Stimulated activated CD4-positive, alpha-beta T cell treated with anti-CD3 and anti-CD28 coated beads, Interleukin-15, amount 100 ng/mL, for 48 hours (primary cell): ENCODE data around the gene FOXA1.
A peak's percentile ranks its signal among the peaks of the same experiment; 100 is the strongest.

Source experiments
- DNase-seq, 2 donors: peaks; one replicate each; pipeline ENCODE4 v3.0.0-alpha.2; 2020; ENCODE audit warnings: low read depth in 2 of 2

The FOXA1 gene

DNA sequence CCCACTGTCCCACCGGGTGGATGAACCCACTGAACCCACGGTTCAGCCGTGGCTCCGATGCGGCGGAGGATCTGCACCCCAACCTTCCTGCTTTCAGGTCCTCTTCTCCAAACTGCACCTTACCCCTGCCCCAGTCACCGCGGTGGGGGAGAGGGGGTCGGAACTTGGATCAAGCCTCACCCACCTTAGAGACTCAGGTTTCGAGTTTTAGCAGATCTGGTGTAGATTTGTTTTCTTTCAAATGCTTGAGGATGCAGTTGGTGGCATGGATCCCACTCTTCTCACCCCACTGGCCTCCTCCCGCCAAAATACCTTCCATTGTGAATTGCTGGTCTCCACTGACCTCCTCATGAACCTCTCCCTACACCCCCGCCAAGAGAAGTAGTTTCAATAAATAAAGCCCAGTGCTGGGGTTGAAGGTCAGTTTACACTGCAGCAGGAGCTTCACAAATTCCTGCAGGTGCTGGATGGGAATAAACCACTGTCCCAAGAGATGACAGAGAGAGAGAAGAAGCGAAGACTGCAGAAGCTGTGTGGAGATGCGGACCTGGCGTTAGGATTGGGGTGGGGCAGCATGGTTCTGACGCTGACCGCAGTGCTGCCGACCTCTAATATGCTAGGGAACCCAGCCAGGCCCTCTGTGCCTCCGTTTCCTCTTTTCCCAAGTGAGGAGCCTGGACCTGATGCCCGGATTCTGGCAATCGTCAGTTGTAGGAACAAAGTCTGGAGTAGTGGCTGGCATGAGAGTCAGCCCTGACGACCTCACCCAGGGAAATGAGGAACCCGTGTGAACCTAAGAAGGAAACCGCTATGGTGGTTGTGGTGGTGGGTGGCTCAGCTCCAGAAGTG lies 7.8 kb upstream of the FOXA1 start:
- DNase-seq: no peak

DNA sequence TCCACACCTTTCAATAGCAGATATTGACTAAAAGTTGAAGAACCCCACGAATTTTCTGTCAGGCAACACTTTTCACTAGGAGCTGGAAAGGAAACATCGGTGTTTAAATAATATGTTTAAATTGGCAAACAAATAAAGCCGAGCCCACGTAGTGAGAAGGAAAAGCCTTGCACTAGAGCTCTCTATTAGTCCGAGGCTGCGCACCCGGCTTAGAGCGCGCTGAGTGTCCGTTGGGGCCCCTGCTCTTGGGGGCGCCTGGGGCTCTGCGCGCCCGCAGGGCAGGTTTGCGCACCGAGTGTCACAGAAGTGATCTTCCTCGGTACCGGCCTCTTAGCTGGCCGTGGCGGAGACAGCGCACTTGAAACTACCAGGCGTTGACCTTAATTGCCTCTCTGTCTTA lies 6.8 kb upstream of the FOXA1 start:
- DNase-seq: no peak

DNA sequence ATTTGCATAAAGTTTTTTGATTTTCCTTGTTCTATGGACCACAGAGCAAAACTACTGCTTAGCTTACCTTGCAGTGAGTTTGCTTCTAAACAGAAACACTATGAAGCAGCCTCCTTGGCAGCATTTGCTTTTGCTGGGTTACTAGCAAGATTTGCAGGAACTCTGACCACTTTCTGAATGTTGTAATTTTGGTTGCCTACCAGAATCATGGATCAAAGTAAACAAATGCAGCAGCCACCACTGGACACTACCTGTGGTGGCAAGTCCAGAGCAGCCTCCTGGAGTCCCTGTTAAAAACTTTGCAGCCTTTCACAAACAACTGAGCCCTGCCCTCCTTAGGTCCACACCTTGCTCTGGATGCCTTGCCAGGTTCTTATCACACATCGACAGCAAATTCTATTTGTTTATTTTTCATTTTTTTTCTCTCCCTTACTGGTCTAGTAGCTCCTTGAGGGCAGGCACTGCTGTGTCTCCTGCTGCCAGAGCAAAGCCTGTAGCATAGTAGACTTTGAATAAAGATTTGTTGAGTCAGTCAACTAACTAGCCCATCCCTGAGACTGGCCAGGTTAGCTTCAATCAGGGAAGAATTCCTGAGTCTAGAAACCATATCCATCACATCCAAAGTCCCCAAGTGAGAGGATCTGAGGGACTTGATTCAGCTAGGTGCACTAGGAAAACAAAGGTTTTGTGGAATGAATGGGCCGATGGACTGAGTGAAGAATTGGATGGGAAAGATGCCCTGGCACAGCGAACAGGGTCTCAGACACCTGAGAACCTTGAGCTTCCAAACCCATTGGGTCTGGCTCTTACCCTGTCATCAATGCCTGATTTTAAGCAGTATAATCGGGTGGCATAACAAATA lies 6.1 kb upstream of the FOXA1 start:
- DNase-seq: no peak

DNA sequence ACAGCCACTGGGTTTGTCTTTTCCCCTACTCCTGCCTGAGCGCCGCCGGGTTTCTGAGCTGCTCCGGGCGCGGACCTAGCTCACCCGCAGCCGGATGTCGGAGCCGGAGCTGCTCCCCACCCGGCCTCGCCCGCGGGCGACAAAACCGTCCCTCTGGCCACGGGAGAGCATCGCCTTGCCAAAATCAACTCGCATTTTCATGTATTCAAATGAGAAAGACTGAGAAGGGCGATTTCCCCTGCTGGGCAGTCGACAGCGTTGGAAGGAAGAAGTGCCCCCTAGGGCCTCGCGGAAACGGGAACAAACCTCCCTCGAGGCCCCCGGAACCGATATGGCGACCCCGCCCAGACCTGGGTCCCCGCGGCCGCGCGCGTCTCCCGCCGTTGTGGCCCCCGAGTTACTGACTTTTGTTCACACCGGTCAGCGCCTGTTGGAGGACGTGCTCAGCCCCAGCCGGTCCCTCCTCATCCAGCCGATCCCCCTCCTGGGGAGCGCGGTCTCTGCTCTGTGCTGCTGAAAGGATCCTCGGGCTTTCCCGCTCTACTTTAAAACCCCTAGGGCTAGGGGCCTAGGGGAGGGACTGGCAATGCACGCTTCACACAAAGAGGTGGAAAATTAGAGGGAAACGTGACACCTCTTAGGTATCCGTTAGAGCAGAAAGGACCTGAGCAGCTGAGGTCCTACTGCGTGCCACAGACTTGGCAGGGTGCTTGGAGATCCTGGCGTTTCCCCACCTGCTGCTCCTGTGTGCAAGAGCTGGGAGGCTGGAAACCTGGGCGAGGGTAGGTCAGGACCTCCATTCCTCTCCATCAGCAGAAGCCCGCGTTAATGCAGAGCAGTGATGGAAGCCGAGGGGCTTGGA lies 4.7 kb upstream of the FOXA1 start:
- DNase-seq: no peak

DNA sequence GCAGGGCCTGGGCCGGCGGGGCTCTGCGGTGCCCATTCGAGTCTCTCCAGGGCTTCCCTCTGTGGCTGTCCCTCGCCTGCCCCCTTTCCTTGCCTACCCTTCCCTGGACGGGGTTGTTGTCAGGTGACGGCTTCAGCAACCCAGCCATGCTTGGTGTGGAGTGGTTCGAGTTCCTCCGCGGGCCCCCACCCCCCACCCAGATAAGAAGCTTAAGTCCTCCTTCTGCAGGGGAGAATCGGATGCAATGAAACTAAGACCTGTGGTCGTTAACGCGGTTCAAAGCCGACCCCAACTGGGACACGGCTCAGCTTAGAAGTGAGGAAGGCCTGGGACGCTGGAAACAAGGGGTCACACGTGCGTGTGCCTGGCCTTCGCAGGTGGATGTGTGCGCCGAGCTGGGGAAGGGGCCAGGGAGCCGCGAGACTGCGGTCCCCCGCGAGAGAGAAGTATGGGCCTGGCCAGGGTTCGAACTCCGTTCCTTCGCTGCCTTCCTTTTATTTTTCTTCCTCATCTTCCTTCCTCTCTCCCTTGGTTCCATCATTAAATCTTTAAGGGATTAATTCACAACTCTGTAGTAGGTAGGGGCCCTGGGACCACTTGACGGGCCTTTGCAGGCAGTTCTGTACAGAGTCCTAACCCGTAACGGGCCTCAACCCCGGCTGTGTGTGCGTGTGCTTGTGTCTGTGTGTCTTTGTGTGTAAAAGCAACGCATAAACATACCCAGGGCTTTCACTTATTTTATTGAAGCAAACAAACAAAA lies 3.9 kb upstream of the FOXA1 start:
- DNase-seq: no peak

DNA sequence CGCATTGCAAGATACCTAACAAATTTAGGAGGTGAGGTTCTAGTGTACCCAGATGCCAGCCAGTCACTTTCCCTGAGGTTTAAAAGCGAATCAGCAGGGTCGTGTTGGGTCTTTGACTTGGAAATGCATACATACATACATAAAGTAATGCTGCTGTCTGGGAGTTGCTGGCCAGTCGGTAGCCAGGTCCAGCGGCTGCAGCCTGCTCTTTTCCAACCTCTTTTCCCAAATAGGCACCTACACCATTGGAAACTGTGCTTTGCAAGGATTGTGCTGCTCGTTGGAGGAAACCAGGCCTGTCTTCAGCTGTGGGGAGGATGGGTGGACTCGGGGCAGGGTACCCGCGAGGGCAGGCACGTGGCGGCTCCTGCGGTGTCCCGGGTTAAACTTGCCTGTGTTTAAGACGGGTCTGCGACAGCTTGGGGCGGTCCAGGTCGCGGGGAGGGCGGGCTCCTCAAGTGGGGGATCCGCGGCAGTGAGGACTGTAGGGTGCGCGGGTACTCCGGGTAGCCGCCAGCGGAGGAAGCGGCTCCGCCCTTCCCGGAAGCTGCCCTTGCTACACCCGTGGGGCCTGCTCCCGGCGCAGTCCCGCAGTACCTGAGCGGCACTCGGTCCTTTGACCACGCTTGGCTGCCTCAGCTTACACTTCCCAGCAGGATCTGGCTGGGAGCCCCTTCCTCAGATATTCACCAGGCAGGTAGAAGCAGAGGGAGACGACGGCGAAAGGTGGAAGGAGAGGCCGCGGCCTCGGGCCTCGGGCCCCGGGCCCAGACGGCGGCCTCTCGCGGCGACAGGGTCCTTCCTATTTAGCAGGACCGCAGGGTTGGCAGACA lies 3.1 kb upstream of the FOXA1 start:
- DNase-seq: no peak

DNA sequence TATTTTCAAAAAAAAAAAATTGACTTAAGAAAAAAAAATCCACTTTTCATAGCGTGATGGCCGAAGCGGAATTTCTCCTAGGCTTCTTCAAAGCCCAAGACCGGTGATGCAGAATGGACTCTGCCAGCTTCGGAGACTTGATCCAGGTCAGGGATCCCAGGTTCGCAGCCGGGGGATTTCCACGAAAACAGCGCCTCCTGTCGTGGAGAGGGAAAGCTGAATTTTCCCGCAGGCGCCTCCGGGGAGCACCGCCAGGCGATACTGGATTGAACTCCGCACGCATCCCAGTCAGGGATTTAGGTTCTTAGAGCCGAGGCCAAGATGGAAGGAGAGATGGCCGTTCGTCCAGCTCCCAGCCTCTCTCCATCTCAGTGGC lies 2.5 kb upstream of the FOXA1 start:
- no peak for DNase-seq

DNA sequence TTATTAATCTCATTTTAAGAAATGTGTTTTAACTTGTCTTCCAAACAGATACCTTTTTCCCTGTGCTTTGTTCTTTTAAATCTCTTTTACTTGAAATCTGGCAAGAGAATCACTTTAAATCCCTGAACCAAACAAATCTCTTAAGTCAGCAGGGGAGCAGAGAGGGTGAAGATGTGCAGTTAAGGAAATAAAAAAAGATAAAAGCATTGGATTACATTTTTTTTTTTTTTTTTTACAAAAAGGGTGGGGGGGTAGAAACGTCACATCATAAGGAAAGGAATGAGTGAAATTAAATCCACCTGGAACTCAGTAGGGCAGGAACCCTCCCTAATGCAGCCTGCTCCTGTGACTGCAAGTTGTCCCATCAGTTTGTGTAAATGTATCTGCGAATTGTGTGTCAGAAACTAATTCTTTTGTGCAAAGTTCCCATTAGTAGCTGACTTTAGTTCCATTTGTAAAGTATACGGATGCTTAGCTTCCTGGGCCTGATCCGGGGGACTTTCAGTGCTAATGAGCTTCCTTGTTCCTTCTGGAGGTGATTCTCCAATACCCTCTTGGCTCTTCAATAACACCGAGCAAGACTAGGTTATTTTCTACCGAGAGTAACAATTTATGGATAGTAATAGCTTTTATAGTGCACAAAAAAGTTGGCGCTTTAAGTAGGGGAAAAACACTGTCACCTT lies 1.9 kb upstream of the FOXA1 start:
- DNase-seq: no peak

DNA sequence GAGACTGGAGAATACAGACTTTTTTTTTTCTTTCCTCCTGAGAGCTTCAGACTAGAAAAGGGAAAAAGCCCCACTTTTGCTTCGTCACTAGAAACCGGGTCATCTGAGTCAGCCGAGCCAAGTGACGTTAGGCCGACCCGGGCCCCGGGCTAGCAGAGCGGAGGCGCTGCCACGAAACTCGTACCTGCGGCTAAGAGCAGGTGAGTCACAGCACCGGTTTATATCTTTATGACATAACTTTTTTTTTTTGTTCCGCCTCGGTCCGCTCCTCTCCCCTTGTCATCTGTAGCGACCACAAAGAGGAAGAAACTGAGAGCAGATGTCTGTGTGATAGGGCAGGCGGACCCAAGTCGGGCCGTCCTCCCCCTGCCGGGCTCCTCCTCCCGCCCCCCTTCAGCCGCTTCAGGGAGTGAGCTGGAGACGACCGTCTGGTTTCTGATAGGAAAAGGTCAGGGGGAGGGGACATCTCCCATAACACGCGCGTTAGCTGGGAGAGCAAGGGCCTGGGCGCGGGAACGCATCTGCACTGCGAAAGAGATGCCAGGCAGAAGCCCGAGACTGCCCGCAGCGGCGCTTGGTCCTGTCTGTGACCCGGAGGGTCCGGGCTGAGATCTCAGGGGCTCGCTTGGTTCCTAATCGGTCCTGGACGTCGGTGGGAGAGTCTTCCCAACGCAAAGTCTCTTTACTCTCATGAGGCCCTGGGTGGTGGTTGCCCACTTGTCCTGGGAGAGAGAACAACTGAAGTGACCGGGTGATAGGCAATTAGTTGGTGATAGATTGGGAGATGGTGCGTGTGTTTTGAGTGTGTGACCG lies 966 bp upstream of the FOXA1 start:
- DNase-seq: peak; percentile 69 to 70

DNA sequence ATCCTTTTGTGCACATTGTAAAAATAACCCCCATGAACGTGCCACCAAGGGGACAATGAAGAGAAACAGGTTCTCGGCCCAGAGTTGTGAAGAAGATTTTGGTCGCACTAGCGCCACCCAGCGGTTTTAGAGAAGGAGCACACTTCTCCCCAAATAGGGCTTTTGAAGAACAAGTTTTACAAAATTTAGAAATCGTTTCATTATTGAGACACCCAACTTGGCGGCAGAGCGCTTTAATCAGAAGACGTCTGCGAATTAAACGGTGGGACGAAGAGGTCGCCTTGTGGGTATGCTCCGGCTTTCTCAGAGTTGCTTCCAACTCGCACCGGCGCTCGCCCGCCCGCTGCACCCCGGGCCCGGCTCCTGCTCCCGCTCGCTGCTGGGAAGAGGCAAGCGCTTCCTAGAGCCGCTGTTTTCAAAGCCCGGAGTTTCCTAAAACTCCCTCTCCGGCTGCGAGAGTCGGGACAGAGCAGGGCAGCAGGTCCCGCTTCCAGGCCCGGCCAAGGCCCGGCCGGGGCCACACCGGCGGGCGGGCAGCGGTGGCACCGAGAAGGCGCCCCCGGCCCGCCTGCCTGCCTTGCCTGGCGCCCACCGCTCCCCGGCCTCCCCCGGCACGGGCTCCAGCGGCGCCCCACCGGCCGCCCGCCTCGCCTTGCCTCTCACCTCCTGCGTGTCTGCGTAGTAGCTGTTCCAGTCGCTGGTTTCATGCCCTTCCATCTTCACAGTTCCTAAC lies 645 bp downstream of the FOXA1 start:
- DNase-seq: peak in 1 of 2 donors; percentile 31

DNA sequence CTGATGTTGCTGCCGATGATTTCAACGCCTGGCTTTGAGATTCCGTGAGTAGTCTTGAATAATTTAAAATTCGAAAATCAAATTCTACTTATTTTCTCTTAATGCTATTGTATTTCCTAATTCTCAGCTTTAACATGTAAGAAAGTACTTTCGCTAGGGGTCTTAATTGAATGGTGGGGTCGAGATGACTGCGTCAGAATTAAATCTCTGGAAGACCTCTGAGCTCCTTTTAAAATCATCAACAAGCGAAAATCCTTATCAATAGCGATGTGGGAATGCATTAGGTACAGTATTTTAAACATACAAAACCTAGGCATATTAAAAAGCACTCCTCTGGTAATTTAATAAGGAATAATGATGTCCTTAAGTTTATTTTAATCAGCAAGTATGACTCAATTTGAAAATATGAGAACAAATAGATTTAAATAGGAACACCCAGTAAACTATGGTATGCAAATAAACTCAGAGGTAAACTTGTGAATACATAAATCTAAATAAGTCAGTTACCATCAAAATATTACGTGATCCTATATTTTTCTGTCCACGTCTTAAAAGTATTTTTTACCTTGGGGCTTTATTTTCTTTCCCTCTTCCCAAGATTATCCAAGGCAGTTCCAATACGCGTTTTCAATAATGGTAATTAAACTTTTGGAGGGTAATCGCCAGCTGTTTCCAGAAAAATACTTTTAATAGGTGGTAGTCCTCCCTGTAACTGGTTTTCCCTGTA lies 1.4 kb downstream of the FOXA1 start:
- no peak for DNase-seq

DNA sequence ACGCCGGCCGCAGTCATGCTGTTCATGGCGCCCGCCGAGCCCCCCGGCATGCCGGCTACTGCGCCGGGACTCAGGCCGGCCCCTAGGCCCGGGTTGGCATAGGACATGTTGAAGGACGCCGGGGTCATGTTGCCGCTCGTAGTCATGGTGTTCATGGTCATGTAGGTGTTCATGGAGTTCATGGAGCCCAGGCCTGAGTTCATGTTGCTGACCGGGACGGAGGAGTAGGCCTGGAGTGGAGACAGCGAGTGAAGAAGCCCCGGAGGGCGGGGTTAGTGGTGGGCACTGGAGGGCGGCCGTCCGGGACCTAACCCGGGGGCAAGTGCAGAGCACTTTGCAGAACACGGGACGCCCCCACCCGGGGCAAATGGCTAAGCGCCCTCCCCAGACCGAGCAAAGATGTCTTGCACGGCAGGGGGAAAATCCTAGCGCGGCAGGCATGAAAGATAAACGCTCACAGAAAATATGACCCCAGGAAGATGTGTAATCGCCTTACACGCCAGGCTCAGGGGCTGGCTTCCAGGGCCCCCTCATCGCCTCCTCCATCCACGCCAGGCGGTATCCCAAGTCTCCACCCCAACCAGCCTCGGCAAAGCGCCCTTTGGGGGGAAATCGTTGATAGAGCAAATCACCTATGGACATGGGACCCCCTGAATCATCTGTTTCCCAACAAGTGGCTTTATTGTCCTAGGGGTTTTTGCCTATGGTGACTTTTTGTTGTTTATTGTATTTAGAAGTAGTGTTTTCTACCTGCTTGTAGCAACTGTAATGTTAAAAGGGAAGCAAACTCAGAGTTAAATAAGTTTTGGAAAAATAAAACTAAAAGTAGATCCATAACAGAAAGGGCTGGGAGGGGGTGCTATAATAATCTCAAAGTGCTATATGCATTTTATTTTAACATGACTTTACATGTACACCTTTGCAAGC lies 2.3 kb downstream of the FOXA1 start:
- no peak for DNase-seq

DNA sequence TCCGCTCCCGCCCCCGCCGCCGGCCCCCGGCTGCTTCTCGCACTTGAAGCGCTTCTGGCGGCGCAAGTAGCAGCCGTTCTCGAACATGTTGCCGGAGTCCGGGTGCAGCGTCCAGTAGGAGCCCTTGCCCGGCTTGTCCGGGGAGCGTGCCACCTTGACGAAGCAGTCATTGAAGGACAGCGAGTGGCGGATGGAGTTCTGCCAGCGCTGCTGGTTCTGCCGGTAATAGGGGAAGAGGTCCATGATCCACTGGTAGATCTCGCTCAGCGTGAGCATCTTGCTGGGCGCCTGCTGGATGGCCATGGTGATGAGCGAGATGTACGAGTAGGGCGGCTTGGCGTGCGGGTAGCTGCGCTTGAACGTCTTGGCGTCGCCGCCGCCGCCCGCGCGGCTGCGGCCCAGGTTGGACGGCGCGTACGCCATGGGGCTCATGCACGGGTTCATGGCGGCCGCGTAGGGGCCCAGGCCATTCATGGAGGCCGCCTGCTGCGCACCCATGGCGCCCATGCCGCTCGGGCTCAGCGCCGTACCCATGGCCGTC lies 3.0 kb downstream of the FOXA1 start:
- no peak for DNase-seq

DNA sequence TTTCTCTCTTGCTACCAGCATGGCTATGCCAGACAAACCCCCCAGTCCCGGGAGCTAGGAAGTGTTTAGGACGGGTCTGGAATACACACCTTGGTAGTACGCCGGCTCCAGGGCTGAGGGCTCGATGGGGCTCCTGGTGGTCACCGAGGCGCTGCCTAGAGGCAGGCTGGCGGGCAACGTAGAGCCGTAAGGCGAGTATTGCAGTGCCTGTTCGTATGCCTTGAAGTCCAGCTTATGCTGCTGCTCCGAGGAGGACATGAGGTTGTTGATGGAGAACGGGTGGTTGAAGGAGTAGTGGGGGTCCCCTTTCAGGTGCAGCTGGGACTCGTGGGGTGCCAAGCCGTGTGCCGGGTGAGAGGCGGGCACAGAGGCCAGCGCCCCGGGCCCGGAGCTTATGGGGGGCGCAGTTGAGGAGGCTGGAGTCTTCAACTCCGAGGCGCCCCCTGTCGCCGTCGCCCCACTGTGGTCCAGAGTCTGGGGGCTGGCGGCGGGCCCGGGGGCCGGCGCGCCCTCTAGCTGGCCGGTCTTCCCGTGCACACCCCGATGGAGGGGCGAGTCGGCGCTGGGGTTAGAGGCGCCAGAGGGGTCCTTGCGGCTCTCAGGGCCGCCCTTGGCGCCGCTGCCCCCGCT lies 3.6 kb downstream of the FOXA1 start:
- no peak for DNase-seq

DNA sequence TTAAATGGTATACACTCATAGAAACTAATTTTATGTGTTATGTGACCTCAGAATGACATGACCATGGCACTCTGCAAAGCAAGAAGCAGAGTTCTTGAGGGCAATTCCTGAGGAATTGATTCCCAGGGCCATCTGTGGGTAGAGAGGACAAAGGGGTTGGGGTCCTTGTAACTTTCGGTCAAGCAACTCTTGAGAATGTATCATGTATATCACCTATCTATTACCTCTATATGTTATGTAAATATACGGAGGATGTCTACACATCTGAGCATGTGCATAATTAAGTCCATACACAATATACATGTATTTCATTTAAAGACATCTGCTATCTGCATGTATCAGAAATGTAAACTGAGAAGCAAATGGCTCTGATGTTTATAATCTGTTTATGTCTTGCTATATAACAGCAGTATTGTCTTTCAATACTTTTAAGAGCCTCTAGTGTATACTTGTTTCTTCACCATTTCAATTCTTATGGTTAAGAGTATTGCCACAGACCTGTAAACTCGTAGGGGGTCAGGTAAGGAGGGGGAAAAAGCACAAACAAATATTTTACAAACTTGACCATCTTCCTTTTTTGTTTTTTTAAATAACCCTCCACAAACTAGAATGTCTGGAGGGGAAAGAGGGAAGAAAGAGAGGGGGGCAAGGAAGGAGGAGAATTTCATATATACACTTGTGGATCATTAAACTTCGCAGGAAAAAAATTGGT lies 4.5 kb downstream of the FOXA1 start:
- DNase-seq: no peak
